IPS DF 4.7 (cell line): ENCODE measurements around the gene STK24.
"Not testable (repeated sequence)": the region's sequence is repeated elsewhere in the genome, so short reads cannot be mapped to it uniquely, and the experiment has no call there.

ENCODE experiments used
- DNase-seq: peaks from one replicate; pipeline ENCODE4 v3.0.0-alpha.2; 2013; ENCODE audit warnings: low spot score; ENCODE audit errors: extremely low read depth

Gene STK24

DNA sequence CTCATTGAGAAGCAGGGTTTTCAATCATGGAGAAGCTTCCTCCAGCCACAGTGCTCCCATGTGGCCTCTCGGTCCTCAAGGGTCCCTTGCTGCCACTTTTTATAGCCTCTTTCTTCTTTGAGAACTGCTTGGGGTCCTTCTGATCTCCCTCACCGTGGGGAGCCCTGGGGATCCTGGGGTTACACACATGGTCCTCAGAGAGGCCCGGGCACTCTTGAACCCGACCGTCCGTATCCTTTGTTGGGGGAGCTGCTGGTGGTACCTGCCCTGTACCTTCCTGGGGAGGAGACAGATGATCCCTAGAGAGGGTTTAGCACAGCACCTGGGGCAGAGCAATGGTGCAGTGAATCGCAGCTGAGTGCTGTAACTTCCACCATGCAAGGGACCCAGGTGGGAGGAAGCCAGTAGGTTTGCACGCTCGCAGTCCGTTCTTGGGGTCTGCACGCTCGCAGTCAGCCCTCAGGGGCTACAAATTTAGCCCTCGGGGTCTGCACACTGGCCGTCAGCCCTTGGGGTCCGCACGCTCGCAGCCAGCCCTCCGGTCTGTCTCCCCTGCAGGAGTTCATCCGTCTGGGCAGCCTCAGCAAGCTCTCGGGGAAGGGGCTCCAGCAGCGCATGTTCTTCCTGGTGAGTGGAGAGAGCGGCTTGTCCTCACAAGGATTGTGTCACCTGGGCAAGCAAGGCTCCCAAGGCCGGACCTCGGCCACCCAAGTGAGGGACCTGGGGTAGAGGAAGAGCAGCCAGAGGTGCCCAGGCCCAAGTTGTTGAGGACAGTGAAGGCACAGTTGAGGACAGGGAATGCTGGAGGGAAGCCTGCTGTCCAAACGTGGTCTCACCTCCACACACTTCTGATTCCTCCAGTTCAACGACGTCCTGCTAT lies 138.4 kb downstream of the STK24 start:
- DNase-seq, result no peak

DNA sequence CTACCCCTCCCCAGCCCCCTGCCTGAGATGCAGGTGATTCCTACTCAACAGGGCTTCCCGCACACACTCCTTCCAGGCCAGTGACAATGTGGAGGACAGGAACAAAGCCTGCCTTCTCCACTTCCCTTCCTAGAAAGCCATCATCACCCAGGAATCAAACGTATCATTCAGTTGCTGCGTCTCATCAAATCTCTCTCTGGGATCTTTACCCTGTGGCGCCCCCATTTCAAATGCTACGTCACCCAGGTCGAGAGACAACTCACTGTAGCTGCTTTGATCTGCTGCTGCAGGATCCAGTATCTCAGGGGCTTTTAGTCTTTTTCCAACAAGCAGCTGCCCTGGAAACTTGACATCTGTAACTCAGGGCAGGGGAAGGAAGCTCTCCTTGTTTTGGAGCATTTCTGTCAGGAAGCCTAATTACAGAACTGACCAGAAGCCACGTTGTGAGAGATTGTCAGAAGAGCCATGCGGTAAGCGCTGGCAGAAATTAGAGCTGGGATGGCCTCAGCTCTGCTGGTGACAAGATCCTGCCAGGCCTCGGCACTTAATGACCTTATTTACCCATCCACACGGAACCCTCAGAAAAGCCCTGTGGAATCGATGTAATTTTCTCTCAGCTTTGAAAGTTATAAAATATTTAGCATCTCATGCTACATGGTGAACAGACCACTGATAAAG lies 140.5 kb downstream of the STK24 start:
- no peak for DNase-seq

DNA sequence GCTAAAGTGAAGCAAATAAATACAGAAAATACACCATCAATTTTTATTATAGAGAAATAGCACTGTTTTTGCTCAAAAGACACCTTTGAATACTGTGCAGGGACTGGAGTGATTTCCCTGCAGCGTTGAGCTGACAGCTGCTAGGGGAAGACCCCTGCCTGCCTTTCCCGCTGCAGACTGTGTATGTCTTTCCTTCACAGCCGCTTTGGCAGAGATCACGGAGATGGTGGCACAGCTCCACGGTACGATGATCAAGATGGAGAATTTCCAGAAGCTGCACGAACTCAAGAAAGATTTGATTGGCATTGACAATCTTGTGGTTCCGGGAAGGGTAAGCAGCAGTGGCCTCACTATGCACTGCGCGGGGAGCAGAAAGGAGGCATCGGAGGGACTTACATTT lies 141.5 kb downstream of the STK24 start:
- no peak for DNase-seq

DNA sequence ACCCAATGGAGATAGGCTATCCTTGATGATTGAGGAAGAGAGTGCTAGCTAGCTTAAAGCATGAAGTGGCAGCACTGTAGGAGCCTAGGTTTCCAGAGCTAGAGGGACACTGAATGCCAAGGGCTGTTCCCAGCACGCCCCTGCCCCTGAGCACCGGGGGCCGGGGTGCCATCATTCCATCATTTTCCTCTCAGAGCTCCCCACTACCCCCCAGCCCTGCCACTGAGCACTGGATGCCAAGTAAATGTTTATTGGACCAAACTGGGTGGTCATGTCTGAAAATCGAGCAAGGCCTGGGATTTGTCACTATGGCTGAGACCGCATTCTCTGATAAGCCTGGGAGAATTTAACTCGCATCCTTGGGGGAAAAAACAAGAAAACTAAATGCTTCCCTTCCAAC lies 142.8 kb downstream of the STK24 start:
- DNase-seq, result no peak

DNA sequence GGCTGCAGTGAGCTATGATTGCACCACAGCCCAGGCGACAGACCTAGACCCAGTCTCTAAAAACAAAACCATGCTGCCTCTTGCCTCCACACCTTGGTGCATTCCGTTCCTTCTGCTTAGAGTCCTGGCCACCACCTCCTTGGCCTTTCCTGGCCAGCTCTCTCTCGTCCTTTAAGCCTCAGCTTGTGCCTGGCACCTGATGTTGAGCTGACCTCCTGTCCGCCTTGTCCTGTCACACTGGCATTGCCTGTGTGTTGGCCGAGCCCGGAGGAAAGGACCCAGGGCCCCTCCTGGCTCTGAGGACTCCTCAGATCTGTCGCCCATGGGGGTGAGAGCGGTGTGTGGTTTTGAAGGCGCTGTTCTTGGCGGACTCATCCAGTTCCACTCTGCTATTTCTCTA lies 143.3 kb downstream of the STK24 start:
- DNase-seq, result no peak

DNA sequence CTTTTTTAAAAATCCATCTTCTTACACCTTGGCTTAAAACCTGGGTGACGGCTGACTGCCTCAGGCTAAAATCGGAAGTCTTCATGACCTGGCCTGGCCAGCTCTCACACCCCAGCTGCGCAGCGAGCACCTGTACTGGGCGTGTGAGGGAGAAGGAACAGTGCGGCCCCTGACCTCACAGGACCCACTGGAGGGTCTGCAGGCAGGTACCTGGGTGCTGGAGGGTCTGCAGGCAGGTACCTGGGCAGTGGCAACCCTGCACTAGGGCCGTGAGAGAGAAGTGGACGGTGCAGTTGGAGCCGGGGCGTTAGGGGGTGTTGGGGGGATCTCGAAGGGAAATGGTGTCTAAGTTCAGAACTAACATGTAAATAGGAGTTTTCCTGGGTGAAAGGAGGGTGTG lies 144.3 kb downstream of the STK24 start:
- no peak for DNase-seq

DNA sequence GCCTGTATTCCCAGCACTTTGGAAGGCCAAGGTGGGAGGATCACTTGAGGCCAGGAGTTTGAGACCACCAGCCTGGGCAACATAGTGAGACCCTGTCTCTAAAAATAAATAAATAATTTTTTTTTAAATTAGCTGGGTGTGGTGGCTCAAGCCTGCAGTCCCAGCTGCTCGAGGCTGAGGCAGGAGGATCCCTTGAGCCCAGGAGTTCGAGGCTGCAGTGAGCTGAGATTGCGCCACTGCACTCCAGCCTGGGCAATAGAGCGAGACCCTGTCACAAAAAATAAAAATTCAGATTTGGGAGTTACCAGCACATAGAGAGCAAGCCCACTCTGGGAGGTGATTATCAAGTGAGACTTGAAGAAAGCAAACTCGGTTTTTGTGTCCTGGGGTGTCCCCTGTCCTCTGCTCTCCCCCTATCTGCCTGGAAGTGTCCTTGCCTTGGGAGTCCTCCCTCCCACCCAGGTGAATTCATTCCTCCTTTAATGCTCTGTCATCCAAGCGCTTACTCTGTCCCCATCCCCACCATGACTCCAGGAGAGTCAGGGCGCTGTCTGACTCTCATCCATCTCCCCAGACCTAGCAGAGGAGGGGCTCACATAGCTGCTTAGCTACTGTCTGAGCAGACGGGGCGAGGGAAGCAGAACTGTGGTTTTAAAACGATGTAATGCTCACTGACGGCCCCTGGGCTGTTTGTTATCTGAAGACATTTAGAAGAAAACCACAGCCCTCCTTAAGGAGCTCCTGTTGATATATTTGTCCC lies 146.8 kb downstream of the STK24 start:
- DNase-seq, result no peak

DNA sequence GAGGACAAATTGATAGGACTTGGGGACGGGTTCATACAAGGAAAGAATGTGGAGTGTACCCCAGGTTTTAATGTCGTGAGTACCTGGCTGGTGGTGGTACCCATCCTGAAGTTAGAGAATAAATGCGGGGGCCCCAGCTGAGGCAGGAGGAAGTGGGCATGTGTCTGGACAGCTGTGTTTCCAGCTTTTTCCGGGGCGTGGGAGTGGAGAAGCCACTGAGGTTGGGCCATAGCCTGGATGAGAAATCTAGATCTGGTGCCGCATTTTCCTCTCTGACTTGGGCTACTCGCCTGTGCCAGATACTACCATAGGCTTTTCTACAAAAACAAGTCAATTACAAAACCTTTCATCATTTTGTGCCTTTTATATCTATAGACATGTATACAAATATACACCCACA lies 147.4 kb downstream of the STK24 start:
- no peak for DNase-seq

DNA sequence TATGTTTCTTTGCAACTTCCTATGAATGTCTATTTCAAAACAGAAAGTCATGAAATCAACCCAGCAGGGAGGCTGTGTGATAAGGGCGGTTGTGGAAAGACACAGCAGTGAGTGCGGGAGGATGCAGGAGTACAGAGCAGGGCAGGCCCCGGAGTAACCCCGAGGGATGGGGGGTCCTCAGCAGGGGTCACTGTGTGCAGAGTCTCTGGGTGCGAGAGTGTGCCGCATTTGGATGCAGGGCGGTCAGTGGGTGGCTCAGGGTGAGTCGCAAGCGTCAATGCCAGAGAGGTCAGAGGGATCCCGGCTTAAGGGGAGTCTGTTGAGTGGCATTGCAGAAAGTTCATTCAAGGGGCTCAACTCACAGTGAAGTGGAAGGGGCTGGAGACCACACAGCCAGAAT lies 147.8 kb downstream of the STK24 start:
- no peak for DNase-seq

DNA sequence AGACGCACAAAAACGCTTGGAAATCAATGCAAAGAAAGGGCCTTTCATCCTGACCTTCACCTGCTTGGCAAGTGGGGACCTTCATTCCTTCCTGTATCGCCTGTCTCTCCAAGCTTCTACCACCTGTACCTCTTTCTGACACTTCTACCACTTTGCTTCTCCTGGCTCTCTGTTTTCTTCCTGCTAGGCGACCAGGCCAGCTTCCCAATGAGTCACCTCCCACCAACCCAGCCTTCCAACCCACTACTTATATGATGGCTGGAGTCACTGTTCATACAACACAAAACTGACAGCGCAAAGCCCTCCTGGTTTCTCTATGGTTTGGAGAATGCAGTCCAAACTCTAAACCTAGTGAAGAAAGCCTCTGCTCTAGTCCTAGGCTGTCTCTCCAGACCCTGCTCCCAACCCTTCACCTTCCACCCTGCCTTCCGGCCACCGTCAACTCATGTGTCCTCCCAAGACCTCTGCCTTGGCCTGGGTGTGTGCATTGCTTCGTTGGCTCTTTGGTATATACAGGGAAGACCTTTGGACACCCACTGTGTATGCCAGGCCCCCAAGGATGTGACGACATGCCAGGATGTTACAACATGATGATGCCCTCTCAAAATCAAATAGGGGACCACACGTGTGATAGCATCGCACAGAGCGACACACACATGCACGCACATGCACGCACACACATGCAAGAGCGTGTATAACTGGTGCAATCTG lies 148.5 kb downstream of the STK24 start:
- no peak for DNase-seq

DNA sequence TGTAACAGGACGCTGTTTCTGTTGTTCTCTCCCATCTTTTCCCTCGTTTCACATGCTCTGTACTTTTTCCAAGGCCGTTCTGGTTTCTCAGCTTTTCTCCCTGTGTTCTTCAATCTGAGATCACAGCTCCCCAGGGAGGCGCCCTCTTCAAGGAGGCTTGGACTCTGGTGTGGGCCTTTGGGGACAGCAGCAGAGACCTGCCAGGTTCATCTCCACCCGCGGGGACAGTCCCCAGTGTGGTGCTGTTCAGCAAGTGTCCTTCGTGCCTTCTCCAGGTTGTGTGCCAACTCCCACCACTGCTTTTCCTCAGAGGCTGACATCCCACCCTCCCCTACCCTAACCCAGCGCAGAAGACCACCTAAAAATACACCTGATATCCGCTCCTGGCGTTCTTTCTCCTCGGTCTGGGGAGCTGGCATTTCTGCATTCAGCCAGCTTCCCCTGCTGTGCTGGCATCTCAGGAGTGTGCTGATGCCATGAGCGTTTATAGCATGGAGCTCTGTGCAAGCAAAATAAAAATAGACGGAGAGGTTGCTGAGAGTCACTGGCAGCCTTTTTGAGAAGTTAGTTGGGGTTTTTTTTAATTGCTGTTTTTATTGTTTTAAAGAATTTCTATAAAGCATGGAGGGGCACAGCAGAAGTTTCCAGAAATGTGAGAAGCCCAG lies 149.4 kb downstream of the STK24 start:
- no peak for DNase-seq

DNA sequence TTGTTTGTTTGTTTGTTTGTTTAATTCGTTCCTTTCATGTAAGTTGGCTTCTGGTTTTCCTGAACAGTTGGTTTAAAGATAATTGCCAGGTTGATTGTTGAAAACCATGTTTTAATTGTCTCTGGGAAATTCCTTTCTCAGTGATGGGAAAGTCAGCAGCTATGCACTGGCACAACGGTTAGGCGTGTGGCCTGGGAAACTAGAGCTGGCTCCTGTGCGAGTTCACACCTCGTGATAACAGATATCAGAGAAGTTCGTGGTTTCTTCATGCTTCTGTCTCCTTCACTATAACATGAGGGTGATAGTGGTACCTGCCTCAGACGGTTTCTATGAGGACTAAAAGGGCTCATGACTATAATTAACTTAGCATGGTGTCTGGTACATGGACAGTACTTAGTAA lies 153.5 kb downstream of the STK24 start:
- DNase-seq, result no peak

DNA sequence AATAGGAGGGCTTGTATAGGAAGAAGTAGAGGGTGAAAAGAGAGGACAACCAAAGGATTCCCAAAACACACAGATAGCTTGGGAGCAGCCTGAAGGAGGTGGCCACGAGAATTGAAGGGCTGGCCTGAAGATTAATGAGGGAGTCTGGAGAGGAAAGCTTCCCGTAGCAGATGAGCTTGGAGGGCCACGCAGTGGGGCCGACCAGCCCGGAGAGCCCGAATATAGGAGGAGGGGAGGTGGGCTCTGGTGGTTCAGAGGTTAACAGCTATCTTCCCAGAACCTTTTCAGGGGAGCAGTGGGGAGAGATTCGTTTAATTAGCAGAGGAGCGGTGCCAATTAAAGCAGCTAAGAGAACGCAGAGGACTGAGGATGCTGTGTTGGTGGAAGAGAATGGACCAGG lies 154.9 kb downstream of the STK24 start:
- no peak for DNase-seq

DNA sequence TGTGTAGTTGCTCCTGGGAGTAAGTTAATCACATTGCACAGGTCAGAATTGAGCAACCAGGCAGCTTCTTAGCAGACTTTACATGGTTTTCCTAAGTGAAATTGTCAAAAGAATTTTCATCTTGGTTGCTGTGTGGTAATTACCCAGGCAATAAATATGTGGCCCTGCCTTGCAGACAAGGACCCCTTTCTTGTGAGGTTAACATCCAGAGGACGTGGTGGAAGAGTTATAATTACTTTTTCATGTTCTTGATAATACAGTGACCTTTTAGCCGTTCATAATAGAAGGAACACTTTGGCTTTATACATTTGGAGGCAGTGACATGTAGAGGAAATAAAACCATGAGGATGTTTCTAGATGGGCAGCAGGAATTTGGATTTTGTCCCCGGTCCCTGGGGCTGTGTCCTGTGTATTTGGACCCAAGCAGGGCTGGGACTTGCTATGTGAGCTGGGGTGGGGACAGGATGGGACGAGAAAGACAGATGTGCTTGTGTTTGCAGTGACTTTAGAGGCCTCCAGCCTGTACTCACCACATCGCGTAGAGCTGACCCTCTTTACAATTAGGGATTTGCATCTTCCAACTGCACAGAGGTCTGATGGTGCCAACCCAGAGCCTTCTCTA lies 156.2 kb downstream of the STK24 start:
- no peak for DNase-seq

DNA sequence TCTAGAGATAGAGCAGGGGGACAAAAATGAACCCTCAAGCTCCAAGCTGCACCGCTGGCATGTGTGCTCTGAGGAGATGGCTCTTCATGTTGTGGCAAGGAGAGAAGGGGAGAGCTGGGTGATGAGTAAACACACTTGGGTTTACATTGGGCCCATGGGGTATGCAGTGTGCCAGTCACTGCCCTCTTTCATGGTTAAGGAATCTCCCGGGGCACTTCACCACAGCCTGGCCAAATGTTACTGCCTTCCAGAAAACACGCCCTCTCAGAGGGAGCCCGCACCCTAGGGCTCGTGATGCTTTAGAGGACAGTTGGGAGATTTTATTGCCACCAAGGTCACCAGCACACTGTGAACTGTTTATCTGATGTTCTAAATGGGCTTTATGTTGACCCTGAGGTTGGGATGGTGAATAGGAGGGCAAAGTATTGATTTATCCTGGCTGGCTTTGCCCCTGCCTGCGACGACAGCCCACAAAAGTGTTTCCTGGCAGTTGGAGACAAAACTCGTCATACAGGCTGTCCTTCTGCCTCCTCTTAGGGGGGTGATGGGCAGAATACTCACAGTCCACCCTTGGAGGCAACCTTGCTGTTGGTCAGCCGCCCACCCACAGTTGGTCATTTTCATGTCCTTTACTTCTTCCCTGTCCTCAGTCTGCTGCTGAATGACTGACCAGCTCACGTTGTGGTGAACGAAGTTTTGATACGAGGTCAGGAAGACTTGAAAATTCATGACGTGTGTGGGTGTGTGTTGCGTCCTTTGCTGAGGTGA lies 156.9 kb downstream of the STK24 start:
- no peak for DNase-seq

DNA sequence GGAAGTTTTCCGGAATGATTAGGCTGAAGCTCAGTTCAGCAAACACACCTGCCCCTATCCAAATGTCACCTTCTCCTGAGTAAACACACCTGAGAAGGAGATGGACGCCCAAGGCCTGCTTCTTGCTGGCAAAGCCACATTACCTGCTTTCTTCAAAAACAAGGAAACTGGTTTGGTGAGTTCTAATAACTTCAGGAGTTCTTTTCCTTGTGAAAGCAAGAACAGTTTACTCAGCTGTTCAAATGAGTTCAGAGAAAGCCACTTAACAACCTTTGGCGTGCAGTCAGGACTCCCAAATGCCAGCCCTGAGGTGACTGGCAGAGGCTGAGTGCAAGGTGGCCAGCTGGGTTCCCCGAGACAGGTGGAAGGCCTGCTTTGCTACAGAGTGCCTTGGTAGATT lies 160.5 kb downstream of the STK24 start:
- DNase-seq, result no peak

DNA sequence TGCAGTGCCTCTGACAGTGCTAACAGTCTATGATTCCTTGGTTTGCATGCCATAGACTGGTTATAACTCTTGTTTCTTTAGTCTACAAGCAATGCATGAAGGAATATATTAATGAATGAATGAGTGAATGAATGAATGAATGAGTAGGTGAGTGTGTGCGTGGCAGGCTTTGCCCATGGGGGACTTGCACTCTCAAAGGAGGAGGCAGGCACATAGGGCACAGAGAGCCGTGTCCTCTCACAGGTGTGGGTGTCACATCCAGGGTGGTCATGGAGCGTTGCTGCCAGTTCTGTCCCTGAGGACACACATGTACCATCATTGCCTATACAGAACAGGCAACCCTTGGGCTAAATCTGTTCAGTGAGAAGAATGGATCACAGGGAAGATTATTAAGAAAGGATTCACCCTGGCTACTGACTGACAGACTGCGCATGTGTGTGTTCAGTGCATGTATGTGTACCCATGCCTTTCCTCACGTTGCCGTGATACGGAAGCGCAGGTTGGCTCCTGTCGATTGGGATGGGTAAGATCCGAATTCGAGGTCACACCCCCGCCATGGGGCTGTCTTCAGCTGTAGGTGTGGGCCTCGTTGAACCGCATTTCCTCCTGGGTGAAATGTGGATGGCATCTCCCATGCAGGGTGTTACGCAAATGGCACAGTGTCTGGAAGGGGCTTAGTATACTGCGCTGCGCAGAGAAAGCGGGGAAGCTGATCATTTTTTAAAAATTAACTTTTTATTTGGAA lies 161.4 kb downstream of the STK24 start:
- DNase-seq, result no peak

DNA sequence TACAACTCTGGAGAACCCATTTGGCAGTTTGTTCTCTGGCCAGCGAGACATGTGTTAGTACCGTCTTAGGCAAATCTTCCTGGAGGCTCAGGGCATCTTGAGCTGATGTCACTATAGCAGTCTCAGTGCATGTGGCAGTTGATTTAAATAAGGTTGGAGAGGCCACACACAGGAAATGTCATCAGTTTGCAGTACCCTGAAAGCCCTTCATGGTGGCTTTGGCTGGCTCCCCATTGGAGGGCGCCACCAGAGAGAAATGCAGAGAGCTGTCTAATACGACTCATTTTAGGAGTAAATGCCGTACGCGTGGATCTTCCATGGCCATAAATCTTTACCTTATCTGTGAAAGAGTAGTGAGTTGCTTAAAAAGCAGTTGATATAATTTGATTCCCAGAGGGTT lies 163.1 kb downstream of the STK24 start:
- no peak for DNase-seq

DNA sequence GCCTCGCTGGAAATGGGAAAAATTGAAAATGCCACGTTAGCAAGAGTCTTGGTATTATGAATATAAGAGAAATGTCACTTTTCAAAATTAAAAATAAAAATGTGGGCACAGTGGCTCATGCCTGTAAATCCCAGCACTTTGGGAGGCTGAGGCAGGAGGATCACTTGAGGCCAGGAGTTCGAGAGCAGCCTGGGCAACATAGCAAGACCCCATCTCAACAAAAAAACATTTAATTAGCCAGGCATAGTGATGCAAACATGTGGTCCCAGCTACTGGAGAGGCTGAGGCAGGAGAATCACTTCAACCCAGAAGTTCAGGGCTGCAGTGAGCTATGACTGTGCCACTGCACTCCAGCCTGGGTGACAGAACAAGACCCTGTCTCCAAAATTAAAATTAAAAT lies 163.6 kb downstream of the STK24 start:
- DNase-seq, result not testable (repeated sequence)
